Ramos (cell line): ENCODE measurements around the gene SIGLEC1.

ENCODE experiments used
- in situ Hi-C: fragments of 300-500 bp; cut with MboI; formaldehyde crosslinking; loops from one replicate; pipeline ENCODE4 v1.14.3; 2022; ENCODE audit warnings: low sequenced_read_pairs; ENCODE audit not compliant: unreplicated experiment

Gene SIGLEC1

GRCh38 chr20:3663858-3664257 is 48.5 kb downstream of the SIGLEC1 start:
- in situ Hi-C loops: no loop called here

GRCh38 chr20:3663031-3663701 is 49.2 kb downstream of the SIGLEC1 start, which contains the start of gene GFRA4:
Gene GFRA4, minus strand, starts transcription at chr20:3663399. Its CDS starts 0 bp downstream, at chr20:3663399.
- in situ Hi-C loops: no loop called here
